Muscle of leg (tissue), 11 donors: ENCODE results near the gene RRP9. TPM values are rescaled to one million over a fixed set of nuclear protein-coding genes. Genes with fewer than 3 reads are reported as not detected.

Source experiments
- DNase-seq: peaks from one replicate; pipeline ENCODE4 v3.0.0; 2013
- H3K27ac ChIP-seq: one replicate; pipeline ENCODE4 v1.5.1; 2013; ENCODE audit warnings: mild to moderate bottlenecking, low read length, control low read depth
- H3K27me3 ChIP-seq: one replicate; pipeline ENCODE4 v1.6.1; 2013; ENCODE audit warnings: low read length; ENCODE audit not compliant: control insufficient read depth, insufficient read depth
- H3K36me3 ChIP-seq: one replicate; pipeline ENCODE4 v1.6.1; 2013; ENCODE audit warnings: low read length; ENCODE audit not compliant: control insufficient read depth, insufficient read depth
- H3K4me1 ChIP-seq: one replicate; pipeline ENCODE4 v1.6.1; 2013; ENCODE audit warnings: low read length; ENCODE audit not compliant: control insufficient read depth, insufficient read depth
- H3K4me3 ChIP-seq: one replicate; pipeline ENCODE4 v1.5.1; 2013; ENCODE audit warnings: low read length, control low read depth
- H3K9me3 ChIP-seq: replicated peaks from 2 replicates; pipeline ENCODE4 v1.6.1; 2013; ENCODE audit warnings: low read depth, low read length; ENCODE audit not compliant: control insufficient read depth
- WGBS: methylation state at CpG from one replicate; pipeline ENCODE4 v1.1.5; 2013; ENCODE audit warnings: missing lambda C conversion rate; ENCODE audit not compliant: insufficient coverage; 5-methylcytosine and 5-hydroxymethylcytosine counted together
- polyA plus RNA-seq, 8 donors: library from polyadenylated mRNA; unstranded; fragments of 120-200 nt; gene quantifications; one replicate each; pipeline versions ENCODE4 v1.2.1 to v1.2.3, GENCODE V29; 2013; ENCODE audit warnings: inconsistent platforms in 1 of 8, low replicate concordance in 1 of 8; ENCODE audit not compliant: insufficient read length in 8 of 8, insufficient read depth in 1 of 8
- total RNA-seq: library from RNA; stranded (reverse); fragments of 120-200 nt; gene quantifications from one replicate; pipeline ENCODE4 v1.2.4, GENCODE V29; 2013

Gene RRP9
- total and polyA plus RNA-seq, 9 donors, result 14.1 to 18.3 (median 16.1) TPM

DNA sequence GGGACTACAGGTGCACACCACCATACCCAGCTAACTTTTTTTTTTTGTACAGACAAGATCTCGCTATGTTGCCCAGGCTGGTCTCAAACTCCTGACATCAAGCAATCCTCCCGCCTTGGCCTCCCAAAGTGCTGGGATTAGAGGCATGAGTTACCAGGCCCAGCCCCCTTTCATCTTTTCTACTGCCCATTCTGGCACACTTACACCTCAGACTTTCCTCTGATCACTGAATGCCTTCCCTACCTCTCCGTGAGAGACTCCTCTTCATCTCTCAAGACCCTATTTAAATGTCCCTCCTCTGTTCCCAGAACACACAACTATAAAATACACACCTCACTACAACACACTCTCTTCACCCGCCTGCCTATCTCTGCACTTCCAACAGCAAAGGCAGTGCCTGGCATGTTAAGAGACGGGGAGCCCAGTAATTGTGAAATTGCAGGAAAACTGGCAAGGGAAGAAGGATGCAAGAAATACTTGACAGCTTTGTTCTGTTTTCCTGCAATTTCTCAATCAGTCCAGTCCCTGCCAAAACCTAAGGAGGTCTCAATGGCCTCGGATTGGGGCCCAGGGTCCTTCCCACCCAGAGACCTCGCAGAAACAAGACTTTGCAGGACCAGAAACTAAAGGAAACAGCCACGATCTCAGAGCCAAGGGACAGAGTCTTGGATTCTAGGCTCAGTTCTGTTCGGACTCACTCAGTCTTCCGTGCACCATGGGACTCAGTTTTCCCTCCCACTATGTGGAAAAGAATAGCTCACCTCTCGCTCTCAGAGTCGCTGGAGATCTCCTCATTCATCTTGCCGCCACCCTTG, 849 bp downstream of the RRP9 start:
- Histone ChIP-seq H3K9me3 (no peaks in the 10 kb centered on the region), H3K36me3 (peaks cover 32% of the 10 kb centered on the region), H3K4me3 (peak overlapping the region; percentile 95), H3K27ac (peak overlapping the region; percentile 76), H3K4me1 (peaks cover 25% of the 10 kb centered on the region), H3K27me3 (no peaks in the 10 kb centered on the region)
- WGBS, result 35% methylated on average over 8 of the region's 13 CpGs
- peak; percentile 46 for DNase-seq

DNA sequence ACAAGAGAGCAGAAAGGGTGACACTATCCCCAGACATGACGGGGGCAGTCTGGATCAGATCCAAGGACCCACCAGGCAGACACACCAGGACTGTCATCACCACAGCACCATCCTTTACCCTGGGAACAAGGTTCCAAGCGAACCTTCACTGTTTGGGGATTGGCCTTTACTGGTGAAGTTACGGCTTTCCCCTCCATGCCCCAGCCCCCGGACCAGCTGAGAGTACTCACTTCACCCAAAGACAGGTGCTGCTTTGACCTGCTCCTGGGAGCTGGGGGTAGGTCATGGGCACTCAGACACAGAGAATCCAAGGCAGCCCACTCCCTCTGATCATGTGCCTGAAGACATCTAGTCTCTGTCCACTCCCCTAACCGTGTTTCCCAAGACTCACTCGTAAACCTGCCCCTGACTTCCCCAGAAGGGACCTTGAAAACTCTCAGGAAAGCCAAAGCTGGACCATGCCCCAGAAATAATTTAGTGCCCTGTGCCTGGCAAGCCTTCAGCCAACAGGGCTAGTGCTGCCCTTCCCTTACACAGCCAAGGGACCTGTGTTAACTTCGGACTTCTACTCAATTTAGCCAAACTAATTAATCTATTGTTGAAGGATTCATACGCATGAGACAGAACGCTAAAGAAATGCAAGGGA, 2.8 kb downstream of the RRP9 start:
- no peaks in the 10 kb centered on the region for H3K27me3 ChIP-seq
- no peak for DNase-seq
- H3K36me3 ChIP-seq, result peaks cover 50% of the 10 kb centered on the region
- H3K4me1 ChIP-seq, result peaks cover 25% of the 10 kb centered on the region
- H3K4me3 ChIP-seq, result no peak overlapping the region
- H3K27ac ChIP-seq, result no peak overlapping the region
- WGBS, result 89% methylated on average over 4 of the region's 9 CpGs
- H3K9me3 ChIP-seq, result no peaks in the 10 kb centered on the region

GRCh38 chr3:51937611-51938450, 3.9 kb downstream of the RRP9 start:
- no peak for DNase-seq
- H3K36me3 ChIP-seq, result peaks cover 60% of the 10 kb centered on the region
- 89% methylated on average over 6 of the region's 13 CpGs for WGBS
- H3K27me3 ChIP-seq, result no peaks in the 10 kb centered on the region
- peaks cover 18% of the 10 kb centered on the region for H3K4me1 ChIP-seq
- H3K9me3 ChIP-seq, result no peaks in the 10 kb centered on the region
- no peak overlapping the region for H3K4me3 ChIP-seq
- no peak overlapping the region for H3K27ac ChIP-seq

DNA sequence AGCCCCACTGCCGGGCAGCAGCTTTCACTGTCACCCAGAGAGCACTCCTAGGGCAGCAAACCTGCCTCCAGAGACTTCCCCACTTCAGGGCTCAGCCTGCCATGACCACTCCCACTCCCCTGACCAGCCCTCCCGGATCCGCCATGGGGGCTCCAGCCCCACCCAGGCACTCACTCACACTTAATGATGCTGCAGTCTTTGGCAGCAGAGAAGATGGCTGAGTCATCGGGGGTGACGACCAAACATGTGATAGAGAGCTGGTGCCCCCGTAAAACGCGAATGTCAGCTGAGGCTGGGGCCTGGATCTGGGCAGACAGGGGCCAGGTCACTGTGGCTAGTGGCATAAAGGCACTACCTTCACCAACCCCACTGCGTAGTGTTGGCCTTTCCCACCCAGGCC, 4.7 kb downstream of the RRP9 start:
- Histone ChIP-seq H3K4me3 (no peak overlapping the region), H3K27me3 (no peaks in the 10 kb centered on the region), H3K36me3 (peaks cover 64% of the 10 kb centered on the region), H3K9me3 (no peaks in the 10 kb centered on the region), H3K4me1 (peaks cover 11% of the 10 kb centered on the region), H3K27ac (no peak overlapping the region)
- 96% methylated on average over 4 of the region's 9 CpGs for WGBS
- no peak for DNase-seq

- WGBS, result 94% methylated on average over 23 of the region's 25 CpGs
- H3K9me3 ChIP-seq, result no peaks in the 10 kb centered on the region
- DNase-seq, result no peak
- peaks cover 7% of the 10 kb centered on the region for H3K4me1 ChIP-seq
- H3K27ac ChIP-seq, result no peak overlapping the region
- H3K36me3 ChIP-seq, result peaks cover 66% of the 10 kb centered on the region
- H3K4me3 ChIP-seq, result no peak overlapping the region
- H3K27me3 ChIP-seq, result no peaks in the 10 kb centered on the region
These were observed 5.6 kb downstream of the RRP9 start for GRCh38 chr3:51935886-51936755.

DNA sequence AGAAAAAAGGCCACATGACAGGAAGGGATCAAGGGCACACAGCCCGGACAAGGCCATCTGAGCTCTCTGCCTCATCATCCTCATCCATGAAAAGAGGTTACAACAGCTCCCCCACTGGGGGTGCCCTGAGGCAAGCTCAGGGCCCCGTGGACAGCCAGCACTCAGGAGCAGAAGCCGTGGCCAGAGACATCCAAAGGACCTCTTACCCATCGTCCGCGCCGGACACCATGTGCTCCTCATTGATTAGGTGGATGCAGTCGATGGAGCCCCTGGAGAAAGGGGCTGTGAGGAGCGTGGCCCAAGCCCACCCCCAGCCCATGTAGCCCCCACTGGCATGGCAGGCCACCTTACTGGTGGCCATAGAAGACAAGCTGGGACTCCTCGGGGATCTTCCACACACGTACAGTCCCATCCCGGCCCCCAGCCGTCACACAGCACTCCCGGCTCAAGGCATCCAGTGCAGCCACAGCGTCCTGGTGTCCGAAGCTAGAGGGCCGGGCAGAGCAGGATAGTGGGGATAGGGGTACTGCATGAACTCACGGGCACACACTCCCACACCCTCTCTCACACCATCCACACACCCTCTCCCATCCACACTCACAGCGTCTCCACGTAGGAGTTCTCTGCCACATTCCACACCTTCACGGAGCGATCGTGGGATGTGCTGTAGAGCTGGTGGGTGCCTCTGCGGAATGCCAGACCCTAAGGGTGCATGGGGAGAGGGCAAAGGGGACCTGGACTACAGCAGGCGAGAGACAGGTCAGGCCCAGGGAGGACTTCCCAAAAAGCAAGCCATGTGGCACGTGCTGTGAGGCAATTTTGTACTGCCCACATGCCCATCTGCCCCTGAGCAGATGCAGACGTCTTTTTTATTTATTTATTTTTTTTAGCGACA, 6.5 kb downstream of the RRP9 start:
- Histone ChIP-seq H3K9me3 (no peaks in the 10 kb centered on the region), H3K4me3 (no peak overlapping the region), H3K4me1 (no peaks in the 10 kb centered on the region), H3K27me3 (no peaks in the 10 kb centered on the region), H3K27ac (no peak overlapping the region), H3K36me3 (peaks cover 66% of the 10 kb centered on the region)
- WGBS, result 89% methylated on average over 19 of the region's 28 CpGs
- DNase-seq, result no peak

GRCh38 chr3:51934139-51934850, 7.4 kb downstream of the RRP9 start:
- peaks cover 65% of the 10 kb centered on the region for H3K36me3 ChIP-seq

DNA sequence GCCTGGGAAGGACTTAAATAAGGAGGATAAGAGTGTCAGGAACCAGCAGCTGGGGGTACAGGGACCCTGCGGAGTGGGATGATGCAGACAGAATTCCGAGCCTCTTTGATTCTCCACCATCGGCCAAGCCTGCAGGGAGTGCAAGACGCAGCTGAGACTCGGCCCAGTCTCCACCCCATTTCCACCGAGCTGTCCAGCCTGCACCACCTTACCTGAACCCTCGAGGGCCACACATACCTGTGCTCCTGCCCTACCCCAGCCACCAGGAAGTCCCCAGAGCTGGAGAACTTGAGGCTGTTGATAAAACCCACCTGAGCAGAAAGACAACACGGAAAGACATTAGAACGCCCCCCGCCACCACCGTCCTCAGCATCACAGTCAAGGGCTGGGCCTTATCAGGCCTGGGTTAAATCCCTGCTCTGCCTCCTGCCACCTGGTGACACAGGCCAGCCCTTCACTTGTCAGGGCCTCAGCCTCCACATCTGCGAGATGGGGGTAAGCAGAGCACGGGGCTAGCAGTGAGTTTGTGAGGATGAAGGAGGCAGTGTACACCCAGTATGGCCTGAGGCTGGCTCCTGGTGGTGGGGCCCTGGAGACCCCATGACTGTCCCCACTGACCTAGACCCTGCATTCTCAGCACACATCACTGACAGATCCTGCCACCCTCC, 8.1 kb downstream of the RRP9 start:
- Histone ChIP-seq H3K36me3 (peaks cover 58% of the 10 kb centered on the region), H3K9me3 (no peaks in the 10 kb centered on the region), H3K27ac (no peak overlapping the region), H3K4me1 (no peaks in the 10 kb centered on the region), H3K4me3 (no peak overlapping the region), H3K27me3 (no peaks in the 10 kb centered on the region)
- 81% methylated on average over 10 of the region's 13 CpGs for WGBS
- no peak for DNase-seq

More at GRCh38 chr3:51934139-51934850, 7.4 kb downstream of the RRP9 start:
- Histone ChIP-seq H3K27ac (no peak overlapping the region), H3K4me1 (no peaks in the 10 kb centered on the region), H3K27me3 (no peaks in the 10 kb centered on the region), H3K9me3 (no peaks in the 10 kb centered on the region), H3K4me3 (no peak overlapping the region)
- 96% methylated on average over 8 of the region's 11 CpGs for WGBS
- DNase-seq, result no peak
